Femur (tissue), 1 donor: ENCODE measurements around the gene CTNNA1.

Experiments used
- DNase-seq: peaks from one replicate; pipeline ENCODE4 v3.0.0-alpha.2; 2017

CTNNA1 gene

GRCh38 chr5:138869038-138869437, 115.8 kb downstream of the CTNNA1 start:
- no peak for DNase-seq

DNA sequence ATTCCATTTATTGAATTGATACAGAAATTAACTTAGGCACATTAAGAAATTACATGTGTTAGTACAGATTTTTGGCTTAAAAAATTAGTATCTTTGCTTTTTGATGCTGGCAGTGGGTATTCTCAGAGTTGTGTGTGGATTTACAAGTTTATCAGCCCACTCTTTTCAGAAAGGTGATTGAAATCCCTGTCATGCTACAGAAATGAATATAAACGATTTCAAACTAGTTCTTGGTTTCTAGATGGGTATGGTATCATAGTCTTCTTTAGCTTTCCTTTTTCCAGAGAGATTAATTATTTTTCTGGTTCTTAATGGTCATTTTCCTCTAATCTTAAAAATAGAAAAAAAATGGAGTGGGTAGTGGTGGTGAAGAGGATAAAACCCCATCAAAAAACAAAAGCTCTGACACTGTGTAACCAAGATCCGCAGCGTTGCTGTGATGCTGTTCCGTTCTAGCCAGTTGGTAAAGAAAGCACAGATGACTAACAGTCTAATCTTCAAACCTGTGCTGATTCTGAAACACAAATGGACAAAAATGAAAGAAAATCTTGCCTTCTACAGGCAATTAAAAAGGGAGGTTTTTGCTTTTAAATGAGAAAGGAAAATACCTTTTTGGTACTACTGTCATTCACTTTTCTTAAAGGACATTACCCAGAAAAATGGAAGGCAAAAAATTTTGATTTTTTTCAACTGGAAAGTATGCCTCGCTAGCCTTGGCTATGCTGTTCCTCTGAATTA, 116.7 kb downstream of the CTNNA1 start:
- DNase-seq: no peak

DNA sequence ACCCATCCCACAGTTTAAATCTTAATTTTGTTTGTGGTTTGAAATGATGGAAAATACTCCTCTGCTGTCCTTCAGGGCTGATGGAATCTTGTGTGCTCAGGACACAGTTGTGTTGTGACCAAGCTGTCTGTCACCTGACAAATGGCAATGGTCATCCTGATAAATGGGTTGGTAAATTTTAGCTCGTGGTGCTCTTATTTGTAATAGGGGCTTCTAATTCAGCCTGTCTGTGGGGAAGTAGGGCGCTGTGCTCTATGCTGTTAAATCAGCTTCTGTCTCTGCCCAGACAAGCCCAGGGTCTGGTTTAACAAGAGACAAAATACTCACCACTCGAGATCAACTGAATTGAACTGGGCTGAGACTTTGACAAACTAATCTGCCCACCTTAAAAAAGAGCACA, 117.4 kb downstream of the CTNNA1 start:
- DNase-seq: no peak

DNA sequence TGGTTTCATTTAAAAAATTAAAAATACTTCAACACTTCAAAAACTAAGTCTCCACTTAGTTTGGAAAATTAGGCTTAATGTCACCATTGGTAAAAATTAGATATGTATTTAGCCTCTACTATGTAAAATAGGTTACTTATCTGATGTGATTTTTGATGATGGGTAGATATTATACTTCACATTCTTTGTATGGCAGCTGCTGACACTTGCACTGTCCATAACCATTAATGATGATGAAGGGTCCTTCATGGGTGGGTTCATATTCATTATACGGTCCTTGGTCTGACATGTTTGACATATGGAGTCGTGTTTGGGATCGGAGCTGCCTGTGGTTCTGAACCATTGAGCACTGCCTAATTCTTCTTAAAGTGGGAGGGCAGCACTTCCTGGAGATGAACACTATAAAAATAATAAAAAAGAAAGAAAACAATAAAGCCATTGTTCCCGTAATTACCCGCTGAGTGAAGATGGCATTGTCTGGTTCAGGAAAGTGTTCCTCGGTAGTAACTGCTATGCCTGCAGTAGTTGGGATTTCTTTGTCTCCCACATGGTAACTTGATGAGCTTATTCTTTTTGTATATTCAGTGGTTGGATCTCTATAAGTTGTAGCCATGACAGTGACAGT, 119.7 kb downstream of the CTNNA1 start:
- no peak for DNase-seq

GRCh38 chr5:138873466-138874221, 120.4 kb downstream of the CTNNA1 start:
- no peak for DNase-seq

DNA sequence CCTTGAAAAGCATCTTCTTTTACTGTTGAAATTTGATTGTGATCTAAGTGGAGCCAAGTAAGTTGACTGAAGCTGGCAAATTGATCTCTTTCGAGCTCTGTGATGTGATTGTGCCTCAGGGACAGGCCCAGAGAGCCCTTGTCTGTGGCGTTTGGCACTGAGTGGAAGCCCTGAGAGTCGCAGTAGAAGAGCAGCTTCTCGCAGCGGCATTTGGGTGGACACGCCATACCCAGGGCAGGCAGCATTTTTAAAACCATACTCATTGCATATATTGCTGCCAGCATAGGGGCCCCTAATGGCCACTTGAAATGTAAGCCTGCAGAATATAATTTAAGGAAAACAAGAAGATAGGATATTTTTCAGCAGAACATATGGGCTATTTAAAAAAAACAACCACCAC, 121.0 kb downstream of the CTNNA1 start:
- peak; percentile 33 for DNase-seq

DNA sequence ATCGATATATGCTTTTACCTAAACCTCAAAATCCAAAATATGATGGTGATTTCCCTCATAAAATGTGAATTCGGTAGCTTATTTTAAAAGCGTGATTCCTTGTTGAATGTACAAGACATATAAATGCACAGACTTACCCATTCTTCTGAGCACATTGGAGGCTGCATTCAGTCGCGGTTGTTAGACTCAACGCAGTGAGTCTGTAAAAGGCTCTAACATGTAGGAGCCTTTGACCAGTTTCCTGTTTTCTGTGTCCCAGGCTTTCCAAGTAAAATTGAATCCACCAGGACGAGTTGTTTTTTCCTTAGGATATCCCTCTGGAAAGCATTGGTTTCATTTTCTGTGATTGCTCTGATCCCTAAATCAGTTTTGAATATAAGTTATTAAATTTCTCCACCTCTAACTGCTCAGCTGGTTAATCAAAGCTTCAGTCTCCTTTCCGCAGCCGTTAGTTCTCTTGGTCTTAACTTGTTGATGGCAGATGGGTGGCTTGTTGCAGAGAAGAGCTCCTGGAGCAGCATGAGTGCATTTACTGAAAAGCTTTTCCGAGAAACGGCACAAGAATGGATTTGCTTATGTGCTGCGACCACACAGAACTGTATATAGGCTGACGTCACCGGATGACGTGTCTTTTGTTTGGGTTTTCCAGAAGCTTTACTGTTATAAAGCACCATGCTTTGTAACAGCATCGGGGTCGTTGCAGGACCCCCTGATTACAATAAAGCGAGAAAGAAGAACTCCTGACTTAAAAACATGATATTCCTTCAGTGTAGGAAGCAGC, 121.7 kb downstream of the CTNNA1 start, which contains the start of gene LRRTM2:
TSS of gene LRRTM2 (minus strand) at position 565 of the 781 bp plus-strand sequence. CDS start at position 141, 424 bp downstream.
- peak; percentile 81 for DNase-seq

GRCh38 chr5:138875552-138875875, 122.3 kb downstream of the CTNNA1 start:
- DNase-seq: no peak

GRCh38 chr5:138875946-138876345, 122.7 kb downstream of the CTNNA1 start:
- DNase-seq: no peak

DNA sequence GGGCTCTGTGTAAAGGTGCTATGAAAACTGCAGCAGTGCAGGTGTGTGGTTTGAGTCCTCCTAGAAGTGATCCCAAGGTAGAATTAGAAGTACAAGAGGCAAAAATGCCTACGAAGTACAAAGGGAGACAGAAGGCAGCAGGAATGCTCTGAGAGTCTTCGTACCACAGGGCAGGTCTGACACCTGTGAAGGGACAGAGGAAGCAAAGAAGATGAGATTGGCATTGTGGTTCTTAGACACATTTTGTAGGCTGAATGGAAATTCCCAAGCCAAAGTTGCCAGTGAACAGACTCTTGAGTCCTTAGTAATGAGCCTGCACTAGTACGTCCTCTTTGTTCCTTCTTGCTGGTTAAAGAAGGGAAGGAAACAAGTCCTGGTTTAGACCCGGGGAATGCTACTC, 123.6 kb downstream of the CTNNA1 start:
- DNase-seq: no peak

DNA sequence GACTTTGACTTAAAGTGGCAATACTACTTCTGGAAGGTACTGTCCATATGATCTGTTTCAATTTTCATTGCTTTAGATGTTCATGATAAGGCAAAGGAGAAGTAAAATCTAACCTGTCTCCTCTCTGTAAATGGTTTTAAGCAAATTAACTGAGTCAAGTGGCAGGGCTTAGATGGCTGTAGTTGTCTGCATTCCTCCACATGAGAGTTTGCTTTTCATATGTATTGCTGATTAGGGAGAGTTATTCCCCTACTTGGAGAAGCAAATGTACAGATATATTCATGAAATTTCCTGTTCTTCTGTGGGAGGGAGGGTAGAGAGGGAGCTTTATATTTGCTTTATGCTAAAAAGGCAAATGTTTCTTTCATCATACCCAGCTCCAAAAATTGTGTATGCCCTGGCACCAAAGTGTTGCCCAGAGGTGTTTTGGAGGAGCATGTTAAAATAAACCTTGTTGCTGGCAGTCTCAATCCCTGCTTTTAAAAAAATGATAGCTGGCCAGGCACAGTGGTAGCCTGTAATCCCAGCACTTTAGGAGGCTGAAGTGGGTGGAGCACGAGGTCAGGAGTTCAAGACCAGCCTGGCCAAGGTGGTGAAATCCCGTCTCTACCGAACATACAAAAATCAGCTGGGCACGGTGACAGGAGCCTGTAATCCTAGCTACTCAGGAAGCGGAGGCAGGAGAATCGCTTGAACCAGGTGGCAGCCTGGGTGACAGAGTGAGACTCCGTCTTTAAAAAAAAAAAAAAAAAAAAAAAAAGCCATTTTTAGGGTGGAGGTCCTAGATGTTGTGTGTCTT, 125.4 kb downstream of the CTNNA1 start:
- DNase-seq: no peak

- no peak for DNase-seq
Measured at GRCh38 chr5:138883211-138883610, 130.0 kb downstream of the CTNNA1 start.

DNA sequence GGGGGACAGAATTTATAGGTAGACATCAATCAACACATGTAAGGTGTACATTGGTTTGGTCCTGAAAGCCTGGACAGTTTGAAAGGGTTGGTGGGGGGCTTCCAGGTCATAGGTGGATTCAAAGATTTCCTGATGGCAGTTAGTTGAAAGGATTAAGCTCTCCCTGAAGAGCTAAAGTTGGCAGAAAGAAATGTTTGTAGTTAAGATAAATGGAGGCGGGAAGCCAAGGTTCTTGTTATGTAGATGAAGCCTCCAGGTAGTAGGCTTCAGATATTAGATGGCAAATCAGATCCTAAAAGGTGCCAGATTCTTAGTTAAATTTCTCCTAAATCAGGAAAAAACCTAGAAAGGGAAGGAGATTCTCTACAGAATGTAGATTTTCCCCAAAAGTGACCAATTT, 130.9 kb downstream of the CTNNA1 start:
- no peak for DNase-seq

DNA sequence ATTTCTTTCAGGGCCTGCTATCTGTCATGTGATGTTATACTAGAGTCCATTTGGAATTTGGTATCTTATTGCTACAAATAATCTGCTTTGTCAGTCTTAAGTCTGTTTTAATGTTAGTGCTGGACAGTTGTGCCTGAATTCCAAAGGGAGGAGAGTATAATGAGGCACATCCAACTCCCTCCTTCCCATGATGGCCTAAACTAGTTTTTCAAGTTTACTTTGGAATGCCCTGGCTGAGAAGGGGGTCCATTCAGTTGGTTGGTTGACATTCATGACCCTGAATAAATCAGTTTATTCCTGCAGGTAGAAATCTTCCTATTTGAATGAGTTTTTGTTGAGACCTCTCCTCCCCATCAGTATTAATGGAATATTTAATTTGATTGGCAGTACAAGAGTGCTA, 131.3 kb downstream of the CTNNA1 start:
- DNase-seq: no peak

DNA sequence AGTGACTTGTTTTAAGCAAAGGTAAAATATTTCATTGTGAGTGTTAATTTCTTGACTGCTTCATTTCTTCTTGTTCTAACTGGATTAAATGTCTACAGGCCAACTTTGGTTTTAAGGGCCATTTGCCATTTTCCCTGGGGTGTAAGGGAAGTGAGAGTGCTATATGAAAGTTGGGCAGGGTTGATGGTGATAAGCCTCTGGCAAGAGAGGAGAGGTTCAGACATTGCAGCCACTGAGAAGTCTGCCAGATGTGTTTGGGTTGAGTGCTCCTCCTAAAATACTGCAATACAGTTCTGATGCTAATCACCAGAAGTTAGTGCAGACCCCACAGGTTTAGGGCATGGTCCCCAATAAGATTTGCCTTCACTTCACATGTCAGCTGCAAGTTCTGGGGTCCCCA, 136.8 kb downstream of the CTNNA1 start:
- no peak for DNase-seq

- no peak for DNase-seq
Measured at GRCh38 chr5:138890644-138891043, 137.4 kb downstream of the CTNNA1 start.

DNA sequence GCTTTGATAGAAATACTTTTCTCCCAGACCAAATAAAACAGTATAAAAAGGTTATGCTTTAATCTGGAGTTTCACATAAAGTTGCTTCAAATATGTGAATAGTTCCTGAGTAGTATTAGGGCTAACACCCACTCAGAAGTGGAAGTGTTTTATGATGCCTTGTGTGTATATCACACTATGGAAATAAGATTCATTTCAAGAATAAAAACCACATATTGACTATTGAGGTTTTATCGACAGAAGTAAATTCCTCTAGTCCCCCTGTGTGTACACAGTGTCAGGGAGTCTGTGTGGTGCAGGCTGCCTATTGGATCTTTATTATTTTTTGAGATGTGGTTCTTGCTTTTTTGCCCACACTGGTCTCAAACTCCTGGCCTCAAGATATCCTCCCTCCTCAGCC, 142.7 kb downstream of the CTNNA1 start:
- no peak for DNase-seq

DNA sequence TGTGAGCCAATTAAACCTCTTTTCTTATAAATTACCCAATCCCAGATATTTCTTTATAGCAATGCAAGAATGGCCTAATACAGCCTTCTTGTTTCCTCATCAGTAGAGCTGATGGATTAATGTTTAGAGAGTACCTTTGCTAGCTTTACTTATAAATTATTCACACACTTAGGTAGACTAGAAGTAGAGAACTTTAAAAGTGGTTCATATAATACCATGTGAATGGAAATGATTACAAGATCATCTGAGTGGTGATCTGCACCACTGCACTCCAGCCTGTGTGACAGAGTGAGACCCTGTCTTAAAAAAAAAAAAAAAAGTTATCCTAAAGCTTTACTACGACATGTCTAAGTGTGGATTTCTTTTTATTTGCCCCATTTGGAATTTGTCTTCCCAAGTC, 145.1 kb downstream of the CTNNA1 start:
- no peak for DNase-seq

- no peak for DNase-seq
Measured at GRCh38 chr5:138898742-138899141, 145.5 kb downstream of the CTNNA1 start.

- no peak for DNase-seq
Measured at GRCh38 chr5:138900281-138900965, 147.2 kb downstream of the CTNNA1 start.

DNA sequence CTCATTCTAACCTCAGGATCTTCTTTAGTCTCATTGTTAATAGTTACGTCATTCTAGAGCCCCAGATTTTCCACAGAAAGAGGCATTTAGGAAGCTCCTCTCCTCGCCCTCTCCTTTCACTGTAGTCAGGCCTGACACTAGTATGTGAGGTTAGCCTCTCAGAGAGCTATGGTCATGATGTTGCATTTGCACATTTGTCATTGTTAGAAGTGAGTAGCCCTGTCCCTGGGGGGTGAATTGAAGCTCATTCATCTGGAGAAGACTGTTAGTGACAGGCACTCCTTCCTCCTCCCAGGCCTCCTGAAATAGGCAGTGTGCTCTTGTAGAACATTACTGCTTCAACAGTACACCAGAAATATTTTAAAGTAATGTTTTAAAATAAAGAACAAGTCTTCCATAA, 148.5 kb downstream of the CTNNA1 start:
- DNase-seq: no peak
